Skin epidermis (tissue), 12 donors: ENCODE measurements around the gene TSSK2.
A peak's percentile ranks its signal among the peaks of the same experiment; 100 is the strongest.
"Not testable (repeated sequence)": the region's sequence is repeated elsewhere in the genome, so short reads cannot be mapped to it uniquely, and the experiment has no call there.

Experiments
- H3K27ac ChIP-seq, 21 experiments: fragments of 200-600 bp; sonication (generic) in 11 of 21; one replicate each; pipeline ENCODE4 v1.5.0; 2020; ENCODE audit warnings: mild to moderate bottlenecking in 3 of 21, inconsistent platforms in 2 of 21, moderate library complexity in 2 of 21
- H3K4me3 ChIP-seq, 7 experiments: fragments of 200-600 bp; sonication (generic) in 2 of 7; one replicate each; pipeline ENCODE4 v1.5.0; 2020; ENCODE audit warnings: inconsistent platforms in 2 of 7, mild to moderate bottlenecking in 2 of 7, moderate library complexity in 1 of 7

Gene TSSK2

DNA sequence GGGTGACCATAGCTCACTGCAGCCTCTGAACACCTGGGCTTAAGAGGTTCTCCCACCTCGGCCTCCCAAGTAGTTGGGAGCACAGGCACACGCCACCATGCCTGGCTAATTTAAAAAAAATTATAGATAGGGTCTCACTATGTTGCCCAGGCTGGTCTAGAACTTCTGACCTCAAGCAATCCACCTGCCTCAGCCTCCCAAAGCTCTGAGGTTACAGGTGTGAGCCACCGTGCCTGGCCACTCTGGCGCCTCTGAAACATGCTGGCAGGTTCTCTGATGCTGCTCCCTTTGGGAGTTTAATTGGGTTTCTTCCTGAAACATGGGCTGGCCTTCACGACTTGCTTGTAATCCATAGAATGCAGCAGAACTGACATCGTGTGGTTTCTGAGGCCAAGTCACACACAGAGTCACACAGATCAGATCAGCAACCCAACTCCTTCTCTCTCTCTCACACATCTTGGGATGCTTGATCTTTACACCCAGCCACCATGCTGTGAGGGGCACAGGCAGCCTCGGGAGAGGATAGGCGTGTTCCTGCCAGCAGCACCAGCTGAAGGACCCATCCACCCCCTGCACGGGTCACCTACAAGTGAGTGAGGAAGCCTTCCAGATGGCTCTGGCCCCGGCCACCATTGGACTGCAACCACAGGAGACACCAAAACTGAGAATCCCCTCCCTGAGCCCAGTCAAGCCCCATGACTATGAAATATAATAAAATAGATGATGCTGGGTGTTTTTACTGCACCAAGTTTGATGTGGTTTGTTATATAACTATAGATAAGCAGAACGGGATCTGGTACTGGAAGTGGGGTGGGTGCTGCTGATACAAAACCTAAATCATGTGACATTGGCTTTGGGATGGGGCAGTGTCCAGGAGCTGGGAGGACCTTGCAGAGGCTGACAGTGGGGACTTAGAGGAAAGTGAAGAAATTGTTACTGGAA lies 22.1 kb downstream of the TSSK2 start:
- Histone ChIP-seq H3K27ac (no peak overlapping the region), H3K4me3 (no peak overlapping the region)

DNA sequence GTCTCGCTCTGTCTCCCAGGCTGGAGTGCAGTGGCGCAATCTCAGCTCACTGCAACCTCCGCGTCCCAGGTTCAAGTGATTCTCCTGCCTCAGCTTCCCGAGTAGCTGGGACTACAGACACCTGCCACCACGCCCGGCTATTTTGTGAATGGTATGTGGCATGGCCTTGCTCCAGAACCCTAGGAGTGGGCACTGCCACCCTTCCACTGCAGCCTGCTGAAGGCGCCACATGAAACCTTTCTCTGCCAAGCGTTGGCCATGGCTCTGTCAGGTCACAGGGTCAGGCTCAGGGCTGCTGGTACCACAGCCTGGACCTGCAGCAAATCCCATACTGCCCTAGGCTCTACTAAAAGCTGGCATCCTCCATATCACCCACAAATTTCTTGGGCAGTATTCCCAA lies 25.0 kb downstream of the TSSK2 start:
- not testable (repeated sequence) for H3K4me3 ChIP-seq, H3K27ac ChIP-seq

DNA sequence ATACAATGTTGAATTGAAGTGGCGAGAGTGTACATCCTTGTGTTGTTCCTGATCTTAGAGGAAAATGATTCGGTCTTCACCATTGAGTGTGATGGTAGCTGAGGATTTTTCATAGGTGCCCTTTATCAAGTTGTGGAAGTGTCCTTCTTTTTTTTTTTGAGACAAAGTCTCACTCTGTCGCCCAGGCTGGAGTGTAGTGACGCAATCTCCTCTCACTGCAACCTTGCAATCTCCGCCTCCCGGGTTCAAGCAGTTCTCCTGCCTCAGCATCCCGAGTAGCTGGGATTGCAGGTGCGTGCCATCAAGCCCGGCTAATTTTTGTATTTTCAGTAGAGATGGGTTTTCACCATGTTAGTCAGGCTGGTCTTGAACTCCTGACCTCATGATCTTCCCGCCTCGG lies 27.5 kb downstream of the TSSK2 start:
- H3K4me3 ChIP-seq, H3K27ac ChIP-seq: not testable (repeated sequence)

DNA sequence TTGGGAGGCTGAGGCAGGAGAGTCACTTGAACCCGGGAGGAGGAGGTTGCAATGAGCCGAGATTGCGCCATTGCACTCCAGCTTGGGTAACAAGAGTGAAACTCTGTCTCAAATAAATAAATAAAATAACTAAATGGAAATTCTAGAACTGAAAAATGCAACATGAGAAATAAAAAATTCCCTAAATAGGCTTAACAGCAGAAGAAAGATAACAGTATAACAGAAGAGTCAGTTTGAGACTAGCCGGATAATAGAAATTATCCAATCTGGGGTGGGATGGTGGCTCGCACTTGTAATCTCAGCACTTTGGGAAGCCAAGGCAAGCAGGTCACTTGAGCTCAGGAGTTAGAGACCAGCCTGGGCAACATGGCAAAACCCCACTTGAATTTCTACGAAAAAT lies 33.3 kb downstream of the TSSK2 start:
- Histone ChIP-seq H3K4me3 (no peak overlapping the region), H3K27ac (no peak overlapping the region)

GRCh38 chr22:19166421-19166820 lies 35.3 kb downstream of the TSSK2 start:
- Histone ChIP-seq H3K27ac (no peak overlapping the region), H3K4me3 (no peak overlapping the region)

- Histone ChIP-seq H3K27ac (no peak overlapping the region), H3K4me3 (no peak overlapping the region)
Observed at GRCh38 chr22:19167106-19167869, 36.2 kb downstream of the TSSK2 start.

DNA sequence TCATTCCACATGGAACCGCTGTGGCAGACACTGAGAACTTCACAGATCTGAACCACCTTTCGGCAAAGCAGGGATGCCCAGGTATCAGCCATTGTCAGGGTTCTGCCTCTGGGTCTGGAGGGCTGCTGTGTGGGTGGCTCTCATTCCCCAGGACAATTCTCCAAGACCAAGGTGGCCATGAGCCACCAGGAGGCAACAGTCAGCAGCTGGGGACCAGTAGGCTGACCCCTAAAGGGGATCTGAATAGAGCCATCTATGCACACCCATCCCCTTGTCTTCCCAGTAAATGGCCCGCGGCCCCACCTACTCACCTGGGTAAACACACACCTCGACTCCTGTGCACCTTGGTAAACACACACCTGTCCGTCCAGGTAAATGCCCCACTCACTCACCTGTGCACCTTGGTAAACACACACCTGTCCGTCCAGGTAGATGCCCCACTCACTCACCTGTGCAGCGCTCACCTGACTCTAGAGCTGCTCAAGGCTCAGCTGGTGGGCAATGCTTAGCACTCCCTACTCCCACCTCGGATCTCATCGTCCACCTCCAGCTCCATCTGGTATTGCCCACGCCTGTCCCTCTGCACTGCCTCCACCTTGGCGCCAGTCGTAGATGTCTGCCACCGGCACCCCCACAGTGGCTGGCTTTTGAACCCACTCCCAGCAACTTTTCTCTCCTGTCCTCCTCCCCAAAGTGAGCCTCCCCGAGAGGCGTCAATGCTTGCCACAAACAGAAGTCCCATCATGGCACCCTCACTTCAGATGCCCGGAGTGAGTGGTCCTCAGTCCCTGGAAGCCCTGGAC lies 37.2 kb downstream of the TSSK2 start:
- H3K27ac ChIP-seq, result no peak overlapping the region
- no peak overlapping the region for H3K4me3 ChIP-seq

DNA sequence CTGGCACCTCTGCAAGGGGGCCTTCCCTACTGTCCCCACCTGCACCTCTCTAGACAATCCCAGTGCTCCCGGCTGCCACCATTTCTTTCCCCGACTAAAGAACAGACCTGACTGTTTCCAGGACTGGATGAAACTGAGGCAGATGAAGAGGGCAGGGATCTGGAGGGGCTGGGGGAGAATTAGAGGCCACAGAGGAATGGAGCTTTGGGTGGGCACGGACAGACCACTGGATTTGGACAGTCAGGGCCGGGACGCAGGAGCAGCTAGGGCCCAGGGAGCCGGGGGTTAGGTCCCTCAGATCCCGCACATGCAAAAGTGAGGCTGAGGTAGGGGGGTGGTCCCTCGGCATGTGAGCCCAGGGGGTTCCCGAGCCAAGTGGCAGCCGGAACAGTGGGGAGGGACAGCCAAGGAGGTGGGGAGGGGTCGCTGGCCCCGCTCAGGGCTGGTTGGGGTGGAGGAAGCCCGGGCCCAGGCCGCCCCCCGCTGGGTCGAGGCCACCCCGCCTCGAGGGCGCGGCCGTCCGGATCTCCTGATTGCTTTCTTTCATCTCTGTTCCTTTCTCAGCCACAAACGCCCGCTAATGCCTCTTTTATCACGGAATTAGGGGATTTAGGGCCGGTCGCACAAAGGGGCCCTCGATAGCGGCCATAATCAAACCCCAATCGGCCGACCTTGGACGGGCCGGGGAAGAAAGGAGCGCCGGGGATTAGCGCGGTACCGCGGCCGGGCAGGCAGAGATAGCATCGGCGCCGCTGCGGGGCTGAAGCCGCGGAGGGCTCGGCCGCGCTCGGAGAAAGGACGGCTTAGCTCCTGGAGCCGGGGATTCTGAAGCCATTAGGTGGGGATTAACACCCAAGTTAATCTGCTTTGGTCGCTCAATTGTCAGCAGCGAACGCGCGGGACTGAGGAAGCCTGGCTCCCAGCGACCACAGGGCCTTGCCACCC lies 38.2 kb downstream of the TSSK2 start:
- Histone ChIP-seq H3K4me3 (peak overlapping the region in 2 of 7 experiments; percentile 3 to 30), H3K27ac (no peak overlapping the region)

DNA sequence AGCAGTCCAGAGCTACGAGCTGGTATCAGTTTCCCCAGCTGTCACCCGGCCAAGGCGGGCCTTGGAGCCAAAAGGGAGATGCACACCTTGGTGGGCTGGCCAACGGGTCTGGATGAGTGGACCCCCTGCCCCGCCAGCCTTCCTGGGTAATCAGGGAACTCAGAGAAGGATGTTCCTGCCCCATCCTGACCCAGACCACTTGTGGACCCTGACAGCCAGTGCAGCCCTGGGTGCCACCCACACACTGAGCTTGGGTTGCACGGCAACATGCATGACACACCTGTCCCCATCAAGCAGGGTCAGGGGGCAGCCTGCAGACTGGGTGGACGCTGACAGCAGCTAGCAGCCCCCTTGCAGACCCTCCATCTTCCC lies 38.8 kb downstream of the TSSK2 start:
- no peak overlapping the region for H3K27ac ChIP-seq
- peak overlapping the region in 1 of 7 experiments; percentile 30 for H3K4me3 ChIP-seq

DNA sequence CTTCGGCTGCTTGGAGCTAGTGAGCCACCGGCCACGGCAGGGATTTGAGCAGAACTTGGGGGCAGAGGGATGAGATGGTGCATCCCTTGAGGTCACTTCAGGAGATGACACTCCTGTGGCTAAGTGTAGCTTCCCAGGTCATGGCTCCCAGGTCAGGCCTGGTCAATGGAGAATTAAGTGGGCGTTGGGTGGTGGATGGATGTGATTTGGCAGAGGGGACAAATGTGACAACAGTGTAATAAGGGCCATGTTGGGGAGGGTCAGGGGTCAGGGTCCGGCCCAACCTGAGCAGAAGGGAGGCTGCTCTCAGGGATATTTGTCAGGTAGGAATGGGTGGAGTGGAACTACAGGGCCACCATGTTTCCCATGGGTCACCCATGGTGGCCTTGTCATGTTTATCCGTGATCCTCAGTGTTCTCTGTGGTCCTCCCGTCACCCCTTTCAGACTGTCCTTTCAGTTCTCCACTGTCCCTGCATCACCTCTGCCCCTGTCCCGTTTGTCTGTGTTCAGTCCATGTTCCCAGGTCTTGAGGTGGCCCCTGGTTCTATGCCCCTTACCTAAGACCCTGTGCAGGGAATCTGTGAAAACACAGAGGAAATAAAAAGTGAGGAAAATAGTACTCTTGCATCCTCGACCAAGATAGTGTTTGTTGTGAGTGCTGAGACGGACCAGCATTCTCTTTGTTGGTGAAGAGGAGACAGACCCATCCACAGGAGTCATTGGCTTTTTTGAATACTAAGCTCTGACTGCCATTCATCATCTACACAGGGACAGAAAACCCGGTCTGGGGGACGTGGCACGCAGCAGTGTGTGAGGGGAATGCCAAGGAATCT lies 41.3 kb downstream of the TSSK2 start:
- Histone ChIP-seq H3K27ac (peak overlapping the region; percentile 67 to 99 (median 94)), H3K4me3 (peak overlapping the region; percentile 64 to 99 (median 88))

DNA sequence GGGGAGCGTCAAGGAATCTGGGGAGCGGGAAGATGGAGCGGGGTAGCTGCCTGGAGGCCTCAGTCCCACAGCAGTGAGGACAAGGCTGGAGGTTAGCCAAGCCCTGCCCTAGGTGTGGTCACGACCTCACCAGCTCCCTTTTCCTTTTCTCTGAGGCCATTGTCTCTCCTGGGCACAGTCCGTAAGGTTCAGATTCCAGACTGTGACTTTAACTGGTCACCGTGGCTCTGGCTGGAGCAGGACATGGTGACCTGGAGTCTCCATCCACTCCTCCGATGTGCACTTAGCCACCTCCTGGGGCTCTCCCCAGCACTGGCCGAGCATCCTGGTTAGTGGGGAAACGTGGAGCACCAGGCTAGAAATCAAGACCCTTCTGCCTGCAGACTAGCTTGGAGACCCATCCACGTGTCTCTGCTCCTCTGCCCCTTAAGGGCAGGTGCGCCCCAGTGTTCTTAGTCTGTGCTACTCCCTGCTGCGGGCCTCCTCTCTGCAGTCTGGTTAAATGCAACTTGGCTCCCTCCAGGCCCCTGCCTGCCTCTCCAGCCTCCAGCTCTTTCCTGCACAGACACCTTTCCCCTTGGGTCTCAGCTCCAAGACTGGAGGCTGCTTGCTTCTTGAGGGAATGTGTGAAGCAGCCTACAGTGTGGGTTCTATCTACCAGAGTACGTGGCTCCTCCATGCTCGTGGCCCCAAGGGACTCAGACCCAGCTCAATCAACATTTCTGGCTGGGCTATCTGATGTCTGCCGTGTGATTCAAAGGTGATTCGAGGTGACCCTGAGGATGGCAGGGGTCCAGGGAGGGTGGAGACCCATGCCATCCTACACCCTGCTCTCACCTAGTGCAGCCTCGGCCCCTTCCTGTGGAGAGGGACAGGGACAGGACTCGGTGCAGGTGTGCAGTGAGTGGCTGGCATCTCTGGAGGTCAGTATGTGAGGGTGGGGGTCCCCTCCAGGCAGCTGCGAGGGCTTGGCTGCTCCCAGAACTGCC lies 42.2 kb downstream of the TSSK2 start:
- Histone ChIP-seq H3K27ac (peak overlapping the region in 2 of 21 experiments; percentile 28 to 98), H3K4me3 (peak overlapping the region in 1 of 7 experiments; percentile 91)

- Histone ChIP-seq H3K27ac (peak overlapping the region in 7 of 21 experiments; percentile 10 to 38 (median 24)), H3K4me3 (no peak overlapping the region)
Observed at GRCh38 chr22:19174106-19175025, 43.3 kb downstream of the TSSK2 start.

DNA sequence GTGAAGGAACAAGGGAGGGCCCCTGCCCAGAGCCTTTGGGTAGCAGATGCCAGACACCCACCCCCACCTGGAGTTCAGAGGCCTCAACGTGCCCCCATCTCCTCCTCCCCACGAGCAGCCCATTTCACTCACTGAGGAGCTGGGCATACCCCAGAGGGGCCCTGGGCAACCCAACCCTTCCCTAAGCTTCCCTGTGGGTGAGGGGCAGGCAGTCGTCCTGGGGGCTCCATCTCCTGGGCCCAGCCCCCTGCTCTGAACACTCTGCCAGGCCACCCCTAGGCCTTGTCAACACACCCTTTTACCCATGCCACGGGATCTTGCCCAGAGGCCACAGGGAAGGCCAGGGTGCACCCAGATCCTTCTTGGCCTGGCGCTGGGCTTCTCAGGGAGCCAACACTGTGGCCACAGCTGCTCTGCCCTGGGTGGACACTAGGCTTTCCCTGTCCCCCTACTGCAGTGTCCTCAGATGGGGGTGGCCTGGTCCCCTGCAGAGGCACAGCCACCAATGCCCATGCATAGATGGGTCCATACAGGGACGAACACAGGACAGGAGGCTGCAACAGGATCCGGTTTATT lies 44.0 kb downstream of the TSSK2 start:
- Histone ChIP-seq H3K27ac (peak overlapping the region in 5 of 21 experiments; percentile 10 to 38 (median 24)), H3K4me3 (no peak overlapping the region)

GRCh38 chr22:19175602-19176174 lies 44.6 kb downstream of the TSSK2 start:
- Histone ChIP-seq H3K4me3 (no peak overlapping the region), H3K27ac (peak overlapping the region in 1 of 21 experiments; percentile 12)

GRCh38 chr22:19176175-19176643 lies 45.1 kb downstream of the TSSK2 start:
- H3K27ac ChIP-seq, result no peak overlapping the region
- H3K4me3 ChIP-seq, result no peak overlapping the region
